ENCODE measurements around the gene FLRT2.

GRCh38 chr14:85517114-85517688 is 12.7 kb upstream of the FLRT2 start:
- no peak for TF ChIP-seq CTCF (conservative IDR thresholded peaks at IDR 0.05; ENCODE audit: low read depth, low read length)
- TF ChIP-seq EZH2 (IDR thresholded peaks at IDR 0.05; ENCODE audit: low read length, unreplicated experiment): no peak
- TF ChIP-seq EZH2phosphoT487 (IDR thresholded peaks at IDR 0.05; ENCODE audit: borderline replicate concordance, low read length): no peak

All from PC-3 (cell line).